ENCODE results near the gene EYA3.

Gene EYA3

GRCh38 chr1:28027238-28027637 lies 61.2 kb downstream of the EYA3 start:
- no peak overlapping the region for H3K4me3 ChIP-seq (ENCODE audit: low read length)
- no peaks in the 10 kb centered on the region for H3K27me3 ChIP-seq (ENCODE audit: control insufficient read depth, low read length)
- H3K27ac ChIP-seq (ENCODE audit: low read depth, low read length): no peak overlapping the region
- TF ChIP-seq CTCF (IDR thresholded peaks at IDR 0.05; ENCODE audit: low read depth, low read length, poor library complexity, severe bottlenecking): no peak
- no peak for TF ChIP-seq EZH2phosphoT487 (IDR thresholded peaks at IDR 0.05; ENCODE audit: borderline replicate concordance, low read length)
- H3K9me3 ChIP-seq (ENCODE audit: control insufficient read depth, insufficient read depth, low read length): no peaks in the 10 kb centered on the region
- H3K4me2 ChIP-seq (ENCODE audit: low read length): no peak overlapping the region
- H4K20me1 ChIP-seq (ENCODE audit: control insufficient read depth, insufficient read depth, low read depth, low read length): no peaks in the 10 kb centered on the region
- peaks cover 2% of the 10 kb centered on the region; the same call in 1 of the 2 replicates for H3K79me2 ChIP-seq (ENCODE audit: control insufficient read depth, low read length)
- H3K4me1 ChIP-seq (ENCODE audit: control insufficient read depth, low read length): peaks cover 19% of the 10 kb centered on the region
- H3F3A ChIP-seq (ENCODE audit: control insufficient read depth, insufficient read depth): 0 out of 2 replicates have a peak, but pooled peaks cover 6% of the 10 kb centered on the region
- H3K9me2 ChIP-seq (replicated peaks; ENCODE audit: control insufficient read depth, low read length): no peaks in the 10 kb centered on the region
- peaks cover 67% of the 10 kb centered on the region for H3K36me3 ChIP-seq (ENCODE audit: control insufficient read depth, low read length)

GRCh38 chr1:28026329-28026728 lies 62.1 kb downstream of the EYA3 start:
- Histone ChIP-seq H3K36me3 (ENCODE audit: control insufficient read depth, low read length) (peaks cover 63% of the 10 kb centered on the region), H3K4me2 (ENCODE audit: low read length) (no peak overlapping the region), H3K9me3 (ENCODE audit: control insufficient read depth, insufficient read depth, low read length) (no peaks in the 10 kb centered on the region), H3F3A (ENCODE audit: control insufficient read depth, insufficient read depth) (0 out of 2 replicates have a peak, but pooled peaks cover 6% of the 10 kb centered on the region), H3K27ac (ENCODE audit: low read depth, low read length) (no peak overlapping the region), H3K4me1 (ENCODE audit: control insufficient read depth, low read length) (peaks cover 17% of the 10 kb centered on the region), H3K27me3 (ENCODE audit: control insufficient read depth, low read length) (no peaks in the 10 kb centered on the region), H4K20me1 (ENCODE audit: control insufficient read depth, insufficient read depth, low read depth, low read length) (no peaks in the 10 kb centered on the region), H3K4me3 (ENCODE audit: low read length) (no peak overlapping the region), H3K79me2 (ENCODE audit: control insufficient read depth, low read length) (peaks cover 2% of the 10 kb centered on the region; the same call in 1 of the 2 replicates), H3K9me2 (replicated peaks; ENCODE audit: control insufficient read depth, low read length) (no peaks in the 10 kb centered on the region)
- TF ChIP-seq CTCF (IDR thresholded peaks at IDR 0.05; ENCODE audit: low read depth, low read length, poor library complexity, severe bottlenecking) (no peak), EZH2phosphoT487 (IDR thresholded peaks at IDR 0.05; ENCODE audit: borderline replicate concordance, low read length) (no peak)

GRCh38 chr1:28021064-28021463 lies 67.3 kb downstream of the EYA3 start:
- H3K4me3 ChIP-seq (ENCODE audit: low read length): no peak overlapping the region
- H3F3A ChIP-seq (ENCODE audit: control insufficient read depth, insufficient read depth): 0 out of 2 replicates have a peak, but pooled peaks cover 5% of the 10 kb centered on the region
- TF ChIP-seq EZH2phosphoT487 (IDR thresholded peaks at IDR 0.05; ENCODE audit: borderline replicate concordance, low read length) (no peak), CTCF (IDR thresholded peaks at IDR 0.05; ENCODE audit: low read depth, low read length, poor library complexity, severe bottlenecking) (no peak)
- H3K9me3 ChIP-seq (ENCODE audit: control insufficient read depth, insufficient read depth, low read length): no peaks in the 10 kb centered on the region
- peaks cover 63% of the 10 kb centered on the region for H3K36me3 ChIP-seq (ENCODE audit: control insufficient read depth, low read length)
- no peaks in the 10 kb centered on the region for H3K9me2 ChIP-seq (replicated peaks; ENCODE audit: control insufficient read depth, low read length)
- H3K4me1 ChIP-seq (ENCODE audit: control insufficient read depth, low read length): no peaks in the 10 kb centered on the region
- no peaks in the 10 kb centered on the region for H3K27me3 ChIP-seq (ENCODE audit: control insufficient read depth, low read length)
- H3K4me2 ChIP-seq (ENCODE audit: low read length): no peak overlapping the region
- no peak overlapping the region for H3K27ac ChIP-seq (ENCODE audit: low read depth, low read length)
- H4K20me1 ChIP-seq (ENCODE audit: control insufficient read depth, insufficient read depth, low read depth, low read length): no peaks in the 10 kb centered on the region
- peaks cover 6% of the 10 kb centered on the region; the same call in 1 of the 2 replicates for H3K79me2 ChIP-seq (ENCODE audit: control insufficient read depth, low read length)

All from DOHH2 (cell line).